ENCODE measurements around the gene GHITM. TPM values are rescaled to one million over a fixed set of nuclear protein-coding genes. Genes with fewer than 3 reads are reported as not detected.
"Not testable (repeated sequence)": the region's sequence is repeated elsewhere in the genome, so short reads cannot be mapped to it uniquely, and the experiment has no call there.

The GHITM gene
- polyA plus RNA-seq, 1 experiment = 204 TPM

- ChIA-PET CTCF (interaction anchor here (1.5 kb wide), 1 partner anchor 21 kb away, joined by 3 read pairs; no protein-coding TSS in a partner anchor), POLR2A (no interaction called here)
- no peak for TF ChIP-seq CTCF (IDR thresholded peaks at IDR 0.05; ENCODE audit: insufficient read depth, low read depth, low read length)
- no peak for DNase-seq (ENCODE audit: low read depth)
- H3K36me3 ChIP-seq (ENCODE audit: control insufficient read depth, insufficient read depth, low read length) = no peaks in the 10 kb centered on the region
- H3K4me3 ChIP-seq (ENCODE audit: low read depth, low read length) = no peak overlapping the region
- H3K27me3 ChIP-seq (ENCODE audit: control insufficient read depth, insufficient read depth, low read length) = no peaks in the 10 kb centered on the region
These were observed 21.5 kb upstream of the GHITM start for GRCh38 chr10:84117686-84118394.

- DNase-seq (ENCODE audit: low read depth) = no peak
- Histone ChIP-seq H3K27me3 (ENCODE audit: control insufficient read depth, insufficient read depth, low read length) (no peaks in the 10 kb centered on the region), H3K4me3 (ENCODE audit: low read depth, low read length) (no peak overlapping the region), H3K36me3 (ENCODE audit: control insufficient read depth, insufficient read depth, low read length) (no peaks in the 10 kb centered on the region)
- no peak for TF ChIP-seq CTCF (IDR thresholded peaks at IDR 0.05; ENCODE audit: insufficient read depth, low read depth, low read length)
- ChIA-PET CTCF (interaction anchor here (1.5 kb wide), 1 partner anchor 20 kb away, joined by 3 read pairs; no protein-coding TSS in a partner anchor), POLR2A (no interaction called here)
These were observed 20.8 kb upstream of the GHITM start for GRCh38 chr10:84118395-84119006.

GRCh38 chr10:84123362-84123761 is 15.9 kb upstream of the GHITM start:
- no peak for DNase-seq (ENCODE audit: low read depth)
- Histone ChIP-seq H3K27me3 (ENCODE audit: control insufficient read depth, insufficient read depth, low read length) (0 out of 2 replicates have a peak, but pooled peaks cover 1% of the 10 kb centered on the region), H3K4me3 (ENCODE audit: low read depth, low read length) (no peak overlapping the region), H3K36me3 (ENCODE audit: control insufficient read depth, insufficient read depth, low read length) (no peaks in the 10 kb centered on the region)
- no peak for TF ChIP-seq CTCF (IDR thresholded peaks at IDR 0.05; ENCODE audit: insufficient read depth, low read depth, low read length)
- ChIA-PET CTCF (no interaction called here), POLR2A (no interaction called here)

- POLR2A ChIA-PET; H3K4me3 ChIP-seq (ENCODE audit: low read depth, low read length); CTCF ChIA-PET; H3K27me3 ChIP-seq (ENCODE audit: control insufficient read depth, insufficient read depth, low read length); H3K36me3 ChIP-seq (ENCODE audit: control insufficient read depth, insufficient read depth, low read length); DNase-seq (ENCODE audit: low read depth): not testable (repeated sequence)
These were observed 13.2 kb upstream of the GHITM start for GRCh38 chr10:84125910-84126784.

- CTCF ChIA-PET = no interaction called here
- Histone ChIP-seq H3K27me3 (ENCODE audit: control insufficient read depth, insufficient read depth, low read length) (0 out of 2 replicates have a peak, but pooled peaks cover 1% of the 10 kb centered on the region), H3K36me3 (ENCODE audit: control insufficient read depth, insufficient read depth, low read length) (no peaks in the 10 kb centered on the region), H3K4me3 (ENCODE audit: low read depth, low read length) (no peak overlapping the region)
- POLR2A ChIA-PET = no interaction called here
- no peak for TF ChIP-seq CTCF (IDR thresholded peaks at IDR 0.05; ENCODE audit: insufficient read depth, low read depth, low read length)
- no peak for DNase-seq (ENCODE audit: low read depth)
These were observed 12.5 kb upstream of the GHITM start for GRCh38 chr10:84126785-84127167.
